Mesenchymal stem cell (in vitro differentiated cells and primary cell): ENCODE data around the gene PTPN9.
"Not testable (repeated sequence)": the region's sequence is repeated elsewhere in the genome, so short reads cannot be mapped to it uniquely, and the experiment has no call there.

Experiments used
- DNase-seq: peaks from one replicate; pipeline ENCODE4 v3.0.0-alpha.2; 2013
- H2AFZ ChIP-seq: one replicate; pipeline ENCODE4 v1.6.1; 2013; ENCODE audit warnings: low read depth, mild to moderate bottlenecking, control low read depth, inconsistent platforms, low read length, moderate library complexity
- H2AK5ac ChIP-seq: 2 replicates; pipeline ENCODE4 v1.6.1; 2013; ENCODE audit warnings: low read length, moderate library complexity, mild to moderate bottlenecking, inconsistent platforms; ENCODE audit not compliant: severe bottlenecking
- H2BK120ac ChIP-seq: one replicate; pipeline ENCODE4 v1.6.1; 2013; ENCODE audit warnings: low read depth, mild to moderate bottlenecking, inconsistent platforms, low read length, moderate library complexity
- H2BK12ac ChIP-seq, 2 experiments: one replicate each; pipeline ENCODE4 v1.6.1; 2013; ENCODE audit warnings: inconsistent platforms in 2 of 2, low read length in 2 of 2, mild to moderate bottlenecking in 2 of 2, moderate library complexity in 2 of 2, control low read depth in 1 of 2
- H2BK15ac ChIP-seq: one replicate; pipeline ENCODE4 v1.6.1; 2013; ENCODE audit warnings: mild to moderate bottlenecking, low read depth, inconsistent platforms; ENCODE audit not compliant: poor library complexity, severe bottlenecking
- H2BK5ac ChIP-seq: 2 replicates; pipeline ENCODE4 v1.6.1; 2013; ENCODE audit warnings: low read depth, mild to moderate bottlenecking, low read length, control low read depth, inconsistent platforms; ENCODE audit not compliant: poor library complexity, severe bottlenecking
- H3K14ac ChIP-seq, 2 experiments: one replicate each; pipeline ENCODE4 v1.6.1; 2013; ENCODE audit warnings: inconsistent platforms in 2 of 2, low read length in 2 of 2, control low read depth in 1 of 2, mild to moderate bottlenecking in 1 of 2, moderate library complexity in 1 of 2
- H3K18ac ChIP-seq, 2 experiments: one replicate each; pipeline ENCODE4 v1.6.1; 2013; ENCODE audit warnings: inconsistent platforms in 2 of 2, low read length in 2 of 2, control low read depth in 1 of 2, low read depth in 1 of 2, mild to moderate bottlenecking in 1 of 2
- H3K23ac ChIP-seq, 2 experiments: one replicate each; pipeline ENCODE4 v1.6.1; 2013; ENCODE audit warnings: inconsistent platforms in 2 of 2, low read length in 2 of 2, mild to moderate bottlenecking in 2 of 2, moderate library complexity in 2 of 2, control low read depth in 1 of 2
- H3K27ac ChIP-seq: 2 replicates; pipeline ENCODE4 v1.5.1; 2013; ENCODE audit warnings: mild to moderate bottlenecking, moderate library complexity, low read length, control low read depth, inconsistent platforms; ENCODE audit not compliant: poor library complexity, severe bottlenecking
- H3K27me3 ChIP-seq, 2 experiments: 2 replicates each; pipeline versions ENCODE4 v1.6.1 to v1.7.0; 2013; ENCODE audit warnings: low read length in 2 of 2, mild to moderate bottlenecking in 2 of 2, moderate library complexity in 2 of 2, control low read depth in 1 of 2, inconsistent platforms in 1 of 2; ENCODE audit not compliant: control insufficient read depth in 1 of 2, insufficient read depth in 1 of 2
- H3K36me3 ChIP-seq, 2 experiments: 2 replicates each; pipeline versions ENCODE4 v1.6.1 to v1.7.0; 2013; ENCODE audit warnings: low read length in 2 of 2, control low read depth in 1 of 2, inconsistent platforms in 1 of 2, low read depth in 1 of 2, mild to moderate bottlenecking in 1 of 2; ENCODE audit not compliant: insufficient read depth in 2 of 2, control insufficient read depth in 1 of 2
- H3K4ac ChIP-seq, 2 experiments: one replicate each; pipeline ENCODE4 v1.6.1; 2013; ENCODE audit warnings: inconsistent platforms in 2 of 2, low read length in 2 of 2, mild to moderate bottlenecking in 2 of 2, moderate library complexity in 2 of 2, control low read depth in 1 of 2, low read depth in 1 of 2
- H3K4me1 ChIP-seq: 2 replicates; pipeline ENCODE4 v1.6.1; 2013; ENCODE audit warnings: low read depth, low read length, control low read depth; ENCODE audit not compliant: control insufficient read depth, insufficient read depth
- H3K4me2 ChIP-seq: 2 replicates; pipeline ENCODE4 v1.6.1; 2013; ENCODE audit warnings: low read length, mild to moderate bottlenecking, inconsistent platforms; ENCODE audit not compliant: poor library complexity, severe bottlenecking
- H3K4me3 ChIP-seq, 2 experiments: 2 replicates each; pipeline versions ENCODE4 v1.5.1 to v1.7.0; 2013; ENCODE audit warnings: low read length in 2 of 2, mild to moderate bottlenecking in 2 of 2, control low read depth in 1 of 2, low read depth in 1 of 2; ENCODE audit not compliant: insufficient read depth in 1 of 2
- H3K79me1 ChIP-seq: replicated peaks from 2 replicates; pipeline ENCODE4 v1.6.1; 2013; ENCODE audit warnings: mild to moderate bottlenecking, control low read depth, low read length, inconsistent platforms; ENCODE audit not compliant: poor library complexity, severe bottlenecking
- H3K9ac ChIP-seq: 2 replicates; pipeline ENCODE4 v1.7.0; 2013; ENCODE audit warnings: mild to moderate bottlenecking, low read length, moderate library complexity
- H3K9me3 ChIP-seq: 2 replicates; pipeline ENCODE4 v1.7.0; 2013; ENCODE audit warnings: mild to moderate bottlenecking, low read length; ENCODE audit not compliant: control insufficient read depth
- H4K8ac ChIP-seq: one replicate; pipeline ENCODE4 v1.6.1; 2013; ENCODE audit warnings: inconsistent platforms, mild to moderate bottlenecking, low read length, moderate library complexity
- H4K91ac ChIP-seq: one replicate; pipeline ENCODE4 v1.6.1; 2013; ENCODE audit warnings: mild to moderate bottlenecking, low read length, inconsistent platforms
- WGBS: methylation state at CpG from one replicate; pipeline ENCODE4 v1.1.7; 2013; ENCODE audit warnings: mixed read lengths; 5-methylcytosine and 5-hydroxymethylcytosine counted together

PTPN9 gene

DNA sequence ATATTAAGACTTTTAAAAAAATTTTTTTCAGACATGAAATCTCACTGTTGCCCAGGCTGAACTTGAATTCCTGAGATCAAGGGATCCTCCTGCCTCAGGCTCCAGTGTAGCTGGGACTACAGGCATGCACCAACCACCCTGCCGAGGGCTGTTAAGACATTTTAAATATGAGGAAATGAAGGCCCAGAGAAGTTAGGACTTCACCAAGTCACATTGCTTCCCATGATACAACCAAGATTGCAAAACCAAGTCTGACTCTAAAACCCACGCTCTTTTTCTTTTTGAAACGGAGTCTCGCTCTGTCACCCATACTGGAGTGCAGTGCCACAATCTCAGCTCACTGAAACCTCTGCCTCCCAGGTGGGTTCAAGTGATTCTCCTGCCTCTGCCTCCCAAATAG, 28.0 kb downstream of the PTPN9 start:
- no peaks in the 10 kb centered on the region for H3K36me3 ChIP-seq
- no peak overlapping the region for H2BK120ac ChIP-seq
- H3K4me3 ChIP-seq = no peak overlapping the region
- DNase-seq = no peak
- no peak overlapping the region for H3K14ac ChIP-seq
- H3K27me3 ChIP-seq = no peaks in the 10 kb centered on the region
- no peaks in the 10 kb centered on the region for H3K9me3 ChIP-seq
- no peak overlapping the region for H4K91ac ChIP-seq
- no peak overlapping the region for H3K18ac ChIP-seq
- H3K9ac ChIP-seq = no peak overlapping the region
- no peak overlapping the region for H2BK5ac ChIP-seq
- H3K23ac ChIP-seq = no peak overlapping the region
- no peak overlapping the region for H4K8ac ChIP-seq
- no peak overlapping the region for H3K4ac ChIP-seq
- no peak overlapping the region for H2AFZ ChIP-seq
- H3K4me1 ChIP-seq = no peaks in the 10 kb centered on the region
- WGBS = 100% methylated on average over 3 of the region's 4 CpGs
- no peak overlapping the region for H2BK15ac ChIP-seq
- no peak overlapping the region for H3K27ac ChIP-seq
- no peak overlapping the region for H3K4me2 ChIP-seq
- H2AK5ac ChIP-seq = no peak overlapping the region
- no peak overlapping the region for H2BK12ac ChIP-seq
- peaks cover 12% of the 10 kb centered on the region for H3K79me1 ChIP-seq

- H3K4me3 ChIP-seq = no peak overlapping the region
- no peak overlapping the region for H3K4me2 ChIP-seq
- 100% methylated on average over 1 of the region's 1 CpG for WGBS
- no peak overlapping the region for H2AFZ ChIP-seq
- no peak overlapping the region for H3K14ac ChIP-seq
- H3K23ac ChIP-seq = no peak overlapping the region
- peaks cover 7% of the 10 kb centered on the region for H3K79me1 ChIP-seq
- H2BK12ac ChIP-seq = no peak overlapping the region
- H3K9me3 ChIP-seq = no peaks in the 10 kb centered on the region
- H4K8ac ChIP-seq = no peak overlapping the region
- no peak overlapping the region for H3K18ac ChIP-seq
- no peak overlapping the region for H4K91ac ChIP-seq
- peaks cover 6% of the 10 kb centered on the region for H3K4me1 ChIP-seq
- no peak overlapping the region for H2AK5ac ChIP-seq
- H2BK15ac ChIP-seq = no peak overlapping the region
- no peak for DNase-seq
- peaks cover 0 to 3% of the 10 kb centered on the region in 2 experiments for H3K36me3 ChIP-seq
- no peak overlapping the region for H3K4ac ChIP-seq
- no peak overlapping the region for H2BK5ac ChIP-seq
- no peak overlapping the region for H2BK120ac ChIP-seq
- H3K27me3 ChIP-seq = no peaks in the 10 kb centered on the region
- no peak overlapping the region for H3K27ac ChIP-seq
- H3K9ac ChIP-seq = no peak overlapping the region
Measured at GRCh38 chr15:75545064-75545463, 34.1 kb downstream of the PTPN9 start.

- Histone ChIP-seq H2BK15ac (no peak overlapping the region), H3K36me3 (peaks cover 0 to 3% of the 10 kb centered on the region in 2 experiments), H3K18ac (no peak overlapping the region), H3K4me1 (peaks cover 6% of the 10 kb centered on the region), H3K4me2 (no peak overlapping the region), H2AFZ (no peak overlapping the region), H3K27ac (no peak overlapping the region), H3K9me3 (no peaks in the 10 kb centered on the region), H4K91ac (no peak overlapping the region), H3K4me3 (no peak overlapping the region), H3K14ac (no peak overlapping the region), H3K23ac (no peak overlapping the region), H3K27me3 (no peaks in the 10 kb centered on the region), H3K4ac (no peak overlapping the region), H2AK5ac (no peak overlapping the region), H2BK12ac (no peak overlapping the region), H2BK120ac (no peak overlapping the region), H2BK5ac (no peak overlapping the region), H3K79me1 (peaks cover 4% of the 10 kb centered on the region), H3K9ac (no peak overlapping the region), H4K8ac (no peak overlapping the region)
- WGBS = 100% methylated on average over 1 of the region's 2 CpGs
- no peak for DNase-seq
Measured at GRCh38 chr15:75544359-75544758, 34.8 kb downstream of the PTPN9 start.

- not testable (repeated sequence) for H4K8ac ChIP-seq, H2BK15ac ChIP-seq, H3K4ac ChIP-seq, H3K4me2 ChIP-seq, H2BK12ac ChIP-seq, H3K18ac ChIP-seq, H3K14ac ChIP-seq, H3K27ac ChIP-seq, H4K91ac ChIP-seq, H3K36me3 ChIP-seq, H3K4me3 ChIP-seq, H3K4me1 ChIP-seq, H3K79me1 ChIP-seq, H2BK120ac ChIP-seq, H3K27me3 ChIP-seq, H2AK5ac ChIP-seq, H3K9ac ChIP-seq, H3K9me3 ChIP-seq, H2AFZ ChIP-seq, H3K23ac ChIP-seq, H2BK5ac ChIP-seq, DNase-seq
- WGBS = 76% methylated on average over 6 of the region's 6 CpGs
Measured at GRCh38 chr15:75542949-75543545, 36.1 kb downstream of the PTPN9 start.
